ENCODE measurements around the gene TENM3.

GRCh38 chr4:182838535-182838934 is 595.3 kb downstream of the TENM3 start:
- TF ChIP-seq CTCF (IDR thresholded peaks at IDR 0.05) = no peak
- no peak for TF ChIP-seq POLR2A (IDR thresholded peaks at IDR 0.05)

Data from lower leg skin (tissue), 3 donors.